ENCODE data around the gene GBP5.
"Not testable (repeated sequence)": the region's sequence is repeated elsewhere in the genome, so short reads cannot be mapped to it uniquely, and the experiment has no call there.

GBP5 gene

GRCh38 chr1:89272269-89273041 is at the start of gene GBP5:
GBP5 (minus strand) TSS chr1:89272860; CDS start chr1:89269555, 3,305 bp downstream.
- not testable (repeated sequence) for DNase-seq (ENCODE audit: low read depth)

GRCh38 chr1:89322402-89322801 is 49.7 kb upstream of the GBP5 start:
- peak; percentile 2 for DNase-seq (ENCODE audit: low read depth)

GRCh38 chr1:89312572-89312971 is 39.9 kb upstream of the GBP5 start:
- DNase-seq (ENCODE audit: low read depth) = no peak

- DNase-seq (ENCODE audit: low read depth) = no peak
Observed at GRCh38 chr1:89311757-89312156, 39.1 kb upstream of the GBP5 start.

- no peak for DNase-seq (ENCODE audit: low read depth)
Observed at GRCh38 chr1:89310976-89311375, 38.3 kb upstream of the GBP5 start.

- DNase-seq (ENCODE audit: low read depth) = peak; percentile 37
Observed at GRCh38 chr1:89310505-89310904, 37.8 kb upstream of the GBP5 start.

GRCh38 chr1:89309828-89310227 is 37.2 kb upstream of the GBP5 start:
- DNase-seq (ENCODE audit: low read depth) = no peak

- no peak for DNase-seq (ENCODE audit: low read depth)
Observed at GRCh38 chr1:89306273-89306672, 33.6 kb upstream of the GBP5 start.

GRCh38 chr1:89305493-89305892 is 32.8 kb upstream of the GBP5 start:
- no peak for DNase-seq (ENCODE audit: low read depth)

GRCh38 chr1:89304572-89305230 is 32.0 kb upstream of the GBP5 start:
- DNase-seq (ENCODE audit: low read depth) = no peak

- DNase-seq (ENCODE audit: low read depth) = no peak
Observed at GRCh38 chr1:89302697-89303332, 30.2 kb upstream of the GBP5 start.

- not testable (repeated sequence) for DNase-seq (ENCODE audit: low read depth)
Observed at GRCh38 chr1:89299739-89300463, 27.2 kb upstream of the GBP5 start.

GRCh38 chr1:89298461-89298860 is 25.8 kb upstream of the GBP5 start:
- no peak for DNase-seq (ENCODE audit: low read depth)

- no peak for DNase-seq (ENCODE audit: low read depth)
Observed at GRCh38 chr1:89295187-89295586, 22.5 kb upstream of the GBP5 start.

- no peak for DNase-seq (ENCODE audit: low read depth)
Observed at GRCh38 chr1:89291276-89291675, 18.6 kb upstream of the GBP5 start.

- no peak for DNase-seq (ENCODE audit: low read depth)
Observed at GRCh38 chr1:89288051-89288340, 15.3 kb upstream of the GBP5 start.

GRCh38 chr1:89287181-89288050 is 14.8 kb upstream of the GBP5 start:
- no peak for DNase-seq (ENCODE audit: low read depth)

- DNase-seq (ENCODE audit: low read depth) = no peak
Observed at GRCh38 chr1:89286549-89287180, 14.0 kb upstream of the GBP5 start.

- DNase-seq (ENCODE audit: low read depth) = no peak
Observed at GRCh38 chr1:89285745-89286380, 13.2 kb upstream of the GBP5 start.

- DNase-seq (ENCODE audit: low read depth) = not testable (repeated sequence)
Observed at GRCh38 chr1:89284078-89284763, 11.6 kb upstream of the GBP5 start.

Measured in EH (cell line).